HS-5 (cell line): ENCODE results near the gene MAP1S.
"Not testable (repeated sequence)": the region's sequence is repeated elsewhere in the genome, so short reads cannot be mapped to it uniquely, and the experiment has no call there.

Source experiments
- DNase-seq: peaks from one replicate; pipeline ENCODE4 v3.0.0-alpha.2; 2012; ENCODE audit warnings: low read depth

MAP1S gene

GRCh38 chr19:17765069-17765618 is 45.9 kb downstream of the MAP1S start:
- DNase-seq = no peak

GRCh38 chr19:17766543-17767131 is 47.4 kb downstream of the MAP1S start:
- DNase-seq = no peak

GRCh38 chr19:17767559-17767958 is 48.3 kb downstream of the MAP1S start:
- DNase-seq = no peak

GRCh38 chr19:17770613-17771012 is 51.3 kb downstream of the MAP1S start:
- no peak for DNase-seq

GRCh38 chr19:17772172-17772571 is 52.9 kb downstream of the MAP1S start:
- no peak for DNase-seq

DNA sequence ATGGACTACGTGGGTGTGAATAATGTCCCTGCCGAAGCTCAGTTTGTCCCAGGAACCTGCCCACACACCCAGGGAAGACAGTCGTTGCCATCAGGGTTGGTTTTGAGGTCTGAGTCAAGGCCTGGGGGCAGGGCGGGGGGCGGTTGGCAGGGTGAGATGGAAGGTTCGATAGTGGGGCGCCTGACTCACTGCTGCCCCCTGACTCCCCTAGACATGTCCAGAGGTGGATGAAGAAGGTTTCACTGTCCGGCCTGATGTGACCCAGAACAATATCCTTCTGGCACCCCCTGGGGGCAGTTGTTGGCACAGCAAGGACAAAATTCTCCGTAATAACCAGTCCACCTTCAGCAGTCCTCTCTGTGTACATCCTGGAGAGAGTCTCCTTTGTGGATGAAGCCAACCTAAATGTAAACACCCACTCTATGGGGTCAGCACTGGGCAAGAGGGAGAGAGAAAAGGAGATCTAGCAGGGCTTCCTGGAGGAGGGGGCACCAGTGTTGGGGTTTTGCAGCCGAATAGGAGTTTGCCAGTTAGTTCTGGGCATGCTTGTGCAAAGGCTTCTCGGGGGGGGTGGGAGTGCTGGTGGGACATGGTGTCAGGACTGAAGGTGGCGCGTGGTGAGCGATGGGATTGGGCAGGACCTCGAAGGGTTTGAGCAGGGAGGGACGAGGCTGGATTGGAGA is 56.1 kb downstream of the MAP1S start:
- DNase-seq = no peak

DNA sequence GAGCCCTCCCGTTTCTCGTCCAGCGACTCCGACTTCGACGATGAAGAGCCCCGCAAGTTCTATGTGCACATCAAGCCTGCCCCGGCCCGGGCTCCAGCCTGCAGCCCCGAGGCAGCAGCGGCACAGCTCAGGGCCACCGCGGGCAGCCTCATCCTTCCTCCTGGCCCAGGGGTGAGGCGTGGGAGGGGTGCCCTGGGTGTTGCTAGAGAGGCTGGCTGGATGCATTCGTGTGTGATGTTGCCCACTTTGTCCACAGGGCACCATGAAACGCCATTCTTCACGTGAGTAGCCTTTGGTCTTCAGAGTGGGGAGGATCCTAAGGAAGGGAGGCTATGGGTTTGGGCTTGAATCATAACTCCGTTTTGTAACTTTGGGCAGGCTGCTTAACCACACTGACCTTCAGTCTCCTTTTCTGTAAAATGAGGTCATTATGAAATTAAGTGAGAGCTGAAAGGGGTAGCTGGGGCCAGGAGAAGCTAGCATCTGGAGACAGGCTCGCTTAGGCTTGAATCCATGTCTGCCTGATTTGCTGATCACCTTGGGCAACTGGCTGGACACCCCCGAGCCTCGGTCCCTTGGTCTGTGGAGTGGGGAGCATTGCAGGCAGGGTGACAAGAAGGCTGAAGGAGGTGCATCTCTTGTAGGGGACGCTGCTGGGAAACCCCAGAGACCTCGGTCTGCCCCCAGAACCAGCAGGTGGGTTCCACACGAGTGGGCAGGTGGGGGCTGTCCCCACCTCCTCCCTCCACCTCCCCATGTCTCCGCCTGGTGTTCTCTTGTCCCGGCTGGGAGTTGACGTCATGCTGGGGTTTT is 56.9 kb downstream of the MAP1S start:
- DNase-seq = no peak

DNA sequence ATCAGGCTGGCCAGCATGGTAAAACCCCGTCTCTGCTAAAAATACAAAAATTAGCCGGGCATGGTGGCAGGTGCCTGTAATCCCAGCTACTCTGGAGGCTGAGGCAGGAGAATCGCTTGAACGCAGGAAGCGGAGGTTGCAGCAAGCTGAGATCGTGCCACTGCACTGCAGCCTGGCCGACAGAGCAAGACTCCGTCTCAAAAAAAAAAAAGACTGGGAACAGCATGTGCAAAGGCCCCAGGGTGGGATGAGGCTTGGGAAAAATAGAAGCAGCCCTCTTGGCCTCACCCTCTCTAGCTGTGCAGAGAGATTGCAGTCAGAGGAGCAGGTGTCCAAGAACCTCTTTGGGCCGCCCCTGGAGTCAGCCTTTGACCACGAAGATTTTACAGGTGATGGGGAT is 58.6 kb downstream of the MAP1S start:
- DNase-seq = not testable (repeated sequence)

GRCh38 chr19:17778251-17778967 is 59.1 kb downstream of the MAP1S start:
- no peak for DNase-seq

DNA sequence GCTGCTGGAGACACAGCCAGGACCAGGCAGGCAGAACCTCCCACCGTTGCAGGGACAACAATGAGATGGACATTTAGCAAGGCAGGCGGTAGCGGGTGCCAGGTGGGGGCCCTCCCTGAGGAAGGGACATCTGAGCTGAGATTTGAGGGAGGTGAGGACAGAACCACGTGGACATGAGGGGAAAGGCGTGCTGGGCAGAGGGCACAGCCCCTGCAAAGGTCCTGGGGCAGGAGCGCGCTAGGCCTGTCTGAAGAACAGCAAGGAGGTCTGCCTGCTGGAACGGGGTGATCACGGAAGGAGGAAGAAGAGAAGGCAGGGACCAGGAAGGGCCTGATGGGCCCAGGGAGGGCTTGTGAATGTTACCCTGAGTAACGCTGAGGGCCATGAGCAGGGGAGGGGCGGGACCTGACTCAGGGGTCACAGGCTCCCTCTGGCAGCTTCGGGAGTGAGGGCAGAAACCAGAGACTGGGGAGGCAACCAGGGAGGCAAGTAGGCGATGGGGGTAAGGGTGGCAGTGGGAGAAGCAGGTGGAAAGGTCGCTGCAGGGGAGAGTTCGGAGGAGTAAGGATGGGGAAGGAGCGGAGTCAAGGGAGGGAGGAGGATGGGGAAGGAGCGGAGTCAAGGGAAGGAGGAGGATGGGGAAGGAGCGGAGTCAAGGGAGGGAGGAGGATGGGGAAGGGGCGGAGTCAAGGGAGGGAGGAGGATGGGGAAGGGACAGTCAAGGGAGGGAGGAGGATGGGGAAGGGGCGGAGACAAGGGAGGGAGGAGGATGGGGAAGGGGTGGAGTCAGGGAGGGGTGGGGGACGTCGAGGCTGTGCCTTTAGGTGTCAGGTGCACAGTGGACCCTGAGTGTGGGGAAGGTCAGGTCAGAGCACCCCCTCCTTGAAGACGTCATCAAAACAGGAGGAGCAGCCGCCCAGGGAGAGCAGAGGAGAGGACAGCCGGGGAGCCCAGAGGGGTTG is 60.0 kb downstream of the MAP1S start:
- DNase-seq = no peak

- DNase-seq = no peak
Observed at GRCh38 chr19:17780781-17781180, 61.5 kb downstream of the MAP1S start.

- DNase-seq = not testable (repeated sequence)
Observed at GRCh38 chr19:17783721-17784120, 64.4 kb downstream of the MAP1S start.
